DND-41 (cell line): ENCODE measurements around the gene STN1.

Experiments used
- ATAC-seq: fragments of 200-7000 bp; cut with Tn5 transposase; 3 replicates; pipeline ENCODE4 v1.9.1; 2021; ENCODE audit warnings: low read depth; ENCODE audit not compliant: insufficient read depth
- DNase-seq: peaks from one replicate; pipeline ENCODE4 v3.0.0-alpha.2; 2020
- H2AFZ ChIP-seq: 2 replicates; pipeline ENCODE4 v1.6.0; 2012; ENCODE audit warnings: low read depth, low read length
- H3K27ac ChIP-seq: 2 replicates; pipeline ENCODE4 v1.5.1; 2012; ENCODE audit warnings: low read length, inconsistent platforms
- H3K27me3 ChIP-seq: fragments of 200-600 bp; sonication (generic); 2 replicates; pipeline ENCODE4 v1.6.0; 2012; ENCODE audit warnings: low read length, mild to moderate bottlenecking, inconsistent platforms; ENCODE audit not compliant: insufficient read depth, poor library complexity
- H3K36me3 ChIP-seq: 2 replicates; pipeline ENCODE4 v1.5.1; 2012; ENCODE audit warnings: low read length, inconsistent platforms; ENCODE audit not compliant: insufficient read depth
- H3K4me1 ChIP-seq: 2 replicates; pipeline ENCODE4 v1.5.1; 2012; ENCODE audit warnings: mild to moderate bottlenecking, low read length; ENCODE audit not compliant: insufficient read depth
- H3K4me2 ChIP-seq: 2 replicates; pipeline ENCODE4 v1.6.0; 2012; ENCODE audit warnings: mild to moderate bottlenecking, moderate library complexity, low read length, inconsistent platforms; ENCODE audit not compliant: insufficient read depth
- H3K4me3 ChIP-seq, 2 experiments: fragments of 200-600 bp in 1 of 2; shearing (Covaris generic) in 1 of 2; 2 replicates each; pipeline ENCODE4 v1.5.1; 2012 to 2016; ENCODE audit warnings: inconsistent platforms in 2 of 2, low read length in 2 of 2, mild to moderate bottlenecking in 2 of 2, low read depth in 1 of 2, moderate library complexity in 1 of 2
- H3K79me2 ChIP-seq: 2 replicates; pipeline ENCODE4 v1.6.0; 2012; ENCODE audit warnings: low read length, inconsistent platforms; ENCODE audit not compliant: insufficient read depth
- H3K9ac ChIP-seq: 2 replicates; pipeline ENCODE4 v1.6.0; 2012; ENCODE audit warnings: low read depth, mild to moderate bottlenecking, inconsistent platforms, low read length, moderate library complexity
- H3K9me3 ChIP-seq: 2 replicates; pipeline ENCODE4 v1.5.1; 2012; ENCODE audit warnings: low read length, moderate library complexity, mild to moderate bottlenecking, inconsistent platforms; ENCODE audit not compliant: insufficient read depth, severe bottlenecking
- H4K20me1 ChIP-seq: 2 replicates; pipeline ENCODE4 v1.6.0; 2012; ENCODE audit warnings: low read length; ENCODE audit not compliant: insufficient read depth
- CTCF ChIP-seq: IDR thresholded peaks from 2 replicates; pipeline ENCODE4 v1.5.1; 2012; ENCODE audit warnings: borderline replicate concordance, low read length, moderate library complexity, mild to moderate bottlenecking; ENCODE audit not compliant: poor library complexity, severe bottlenecking; ENCODE audit errors: extremely low read depth
- EZH2 ChIP-seq: IDR thresholded peaks from 3 replicates; pipeline ENCODE4 v1.6.1; 2012; ENCODE audit warnings: borderline replicate concordance, low read depth, mild to moderate bottlenecking, moderate library complexity, low read length, inconsistent platforms; ENCODE audit not compliant: severe bottlenecking

Gene STN1

GRCh38 chr10:103910442-103911012 is 7.5 kb downstream of the STN1 start:
- DNase-seq (no peak), ATAC-seq (peak; percentile 21)
- Histone ChIP-seq H3K27me3 (no peaks in the 10 kb centered on the region), H3K9me3 (peaks cover 6% of the 10 kb centered on the region), H3K9ac (peak overlapping the region; percentile 52), H4K20me1 (no peaks in the 10 kb centered on the region), H3K79me2 (peaks cover 23% of the 10 kb centered on the region), H2AFZ (peak overlapping the region; percentile 48), H3K4me2 (peak overlapping the region; percentile 55), H3K4me3 (peak overlapping the region in 1 of 2 experiments; percentile 47; a peak in 2 of 4 replicates), H3K27ac (peak overlapping the region; percentile 85), H3K4me1 (peaks cover 51% of the 10 kb centered on the region), H3K36me3 (peaks cover 12% of the 10 kb centered on the region)
- no peak for TF ChIP-seq CTCF
- TF ChIP-seq EZH2 = no peak

GRCh38 chr10:103905441-103905840 is 12.5 kb downstream of the STN1 start:
- H2AFZ ChIP-seq = no peak overlapping the region
- ATAC-seq = no peak

GRCh38 chr10:103901299-103901698 is 16.7 kb downstream of the STN1 start:
- no peaks in the 10 kb centered on the region for H3K79me2 ChIP-seq
- H3K9ac ChIP-seq = no peak overlapping the region
- ATAC-seq (no peak), DNase-seq (no peak)
- H3K27ac ChIP-seq = no peak overlapping the region
- peaks cover 49% of the 10 kb centered on the region for H3K36me3 ChIP-seq
- H3K4me3 ChIP-seq = no peak overlapping the region
- no peak overlapping the region for H3K4me2 ChIP-seq
- no peaks in the 10 kb centered on the region for H3K4me1 ChIP-seq
- no peak overlapping the region for H2AFZ ChIP-seq
- no peaks in the 10 kb centered on the region for H4K20me1 ChIP-seq
- no peaks in the 10 kb centered on the region for H3K27me3 ChIP-seq
- TF ChIP-seq CTCF (no peak), EZH2 (no peak)
- H3K9me3 ChIP-seq = no peaks in the 10 kb centered on the region

More at GRCh38 chr10:103905441-103905840, 12.5 kb downstream of the STN1 start:
- Histone ChIP-seq H3K36me3 (peaks cover 22% of the 10 kb centered on the region), H3K4me3 (no peak overlapping the region), H3K9me3 (no peaks in the 10 kb centered on the region), H3K27me3 (no peaks in the 10 kb centered on the region), H3K4me1 (peaks cover 29% of the 10 kb centered on the region), H3K27ac (no peak overlapping the region), H3K9ac (no peak overlapping the region), H3K79me2 (peaks cover 9% of the 10 kb centered on the region; the same call in 1 of the 2 replicates), H4K20me1 (no peaks in the 10 kb centered on the region), H3K4me2 (no peak overlapping the region)
- no peak for DNase-seq
- TF ChIP-seq EZH2 (no peak), CTCF (no peak)

- H3K4me1 ChIP-seq = no peaks in the 10 kb centered on the region
- H4K20me1 ChIP-seq = no peaks in the 10 kb centered on the region
- no peak overlapping the region for H2AFZ ChIP-seq
- no peak overlapping the region for H3K27ac ChIP-seq
- no peaks in the 10 kb centered on the region for H3K27me3 ChIP-seq
- H3K9me3 ChIP-seq = no peaks in the 10 kb centered on the region
- H3K79me2 ChIP-seq = no peaks in the 10 kb centered on the region
- no peak overlapping the region for H3K4me2 ChIP-seq
- DNase-seq (no peak), ATAC-seq (no peak)
- TF ChIP-seq EZH2 = no peak
- TF ChIP-seq CTCF = no peak
- H3K4me3 ChIP-seq = no peak overlapping the region
- peaks cover 53% of the 10 kb centered on the region for H3K36me3 ChIP-seq
- H3K9ac ChIP-seq = no peak overlapping the region
Observed at GRCh38 chr10:103899312-103899711, 18.7 kb downstream of the STN1 start.
